CD14-positive monocyte (primary cell): ENCODE results near the gene SERTAD3. TPM values are rescaled to one million over a fixed set of nuclear protein-coding genes. Genes with fewer than 3 reads are reported as not detected.

Experiments used
- DNase-seq, 3 donors: peaks; one replicate each; pipeline ENCODE4 v3.0.0-alpha.2; 2011 to 2022
- H2AFZ ChIP-seq: 2 replicates; pipeline ENCODE4 v1.6.0; 2012; ENCODE audit warnings: mild to moderate bottlenecking, low read depth, low read length, inconsistent platforms; ENCODE audit not compliant: insufficient read depth, poor library complexity, severe bottlenecking
- H3K27ac ChIP-seq, 2 donors: 1 replicate in 1 of 2; 2 replicates in 1 of 2; pipeline ENCODE4 v1.5.1; 2012 to 2013; ENCODE audit warnings: low read length in 2 of 2, control low read depth in 1 of 2, inconsistent platforms in 1 of 2, low read depth in 1 of 2, mild to moderate bottlenecking in 1 of 2
- H3K27me3 ChIP-seq, 2 donors: one replicate each; pipeline versions ENCODE4 v1.6.0 to v1.6.1; 2011 to 2013; ENCODE audit warnings: low read length in 2 of 2; ENCODE audit not compliant: control insufficient read depth in 2 of 2, insufficient read depth in 2 of 2
- H3K36me3 ChIP-seq, 2 donors: replicated peaks in 1 of 2; 1 replicate in 1 of 2; 2 replicates in 1 of 2; pipeline versions ENCODE4 v1.5.1 to v1.6.1; 2012 to 2013; ENCODE audit warnings: low read length in 2 of 2, control low read depth in 1 of 2, inconsistent platforms in 1 of 2, mild to moderate bottlenecking in 1 of 2; ENCODE audit not compliant: insufficient read depth in 2 of 2, control insufficient read depth in 1 of 2
- H3K4me1 ChIP-seq, 2 donors: 1 replicate in 1 of 2; 2 replicates in 1 of 2; pipeline versions ENCODE4 v1.5.1 to v1.6.1; 2012 to 2013; ENCODE audit warnings: low read length in 2 of 2, control low read depth in 1 of 2, inconsistent platforms in 1 of 2, mild to moderate bottlenecking in 1 of 2, moderate library complexity in 1 of 2; ENCODE audit not compliant: insufficient read depth in 2 of 2, control insufficient read depth in 1 of 2
- H3K4me2 ChIP-seq: replicated peaks from 2 replicates; pipeline ENCODE3; 2012; ENCODE audit warnings: low read length, moderate library complexity, mild to moderate bottlenecking; ENCODE audit not compliant: poor library complexity, severe bottlenecking; ENCODE audit errors: extremely low read depth
- H3K4me3 ChIP-seq, 3 experiments: fragments of 200-600 bp in 1 of 3; sonication (generic) in 1 of 3; replicated peaks in 1 of 3; 1 replicate in 2 of 3; 2 replicates in 1 of 3; pipeline ENCODE4 v1.5.1; 2011 to 2013; ENCODE audit warnings: low read length in 3 of 3, mild to moderate bottlenecking in 3 of 3, control low read depth in 2 of 3, low read depth in 2 of 3, inconsistent platforms in 1 of 3, moderate library complexity in 1 of 3
- H3K79me2 ChIP-seq: 2 replicates; pipeline ENCODE4 v1.6.0; 2012; ENCODE audit warnings: mild to moderate bottlenecking, control low read depth, inconsistent platforms, low read length, moderate library complexity; ENCODE audit not compliant: insufficient read depth
- H3K9ac ChIP-seq: 2 replicates; pipeline ENCODE4 v1.6.0; 2017; ENCODE audit warnings: low read length, mild to moderate bottlenecking; ENCODE audit not compliant: insufficient read depth, poor library complexity, severe bottlenecking
- H3K9me3 ChIP-seq, 2 donors: replicated peaks in 1 of 2; 1 replicate in 1 of 2; 2 replicates in 1 of 2; pipeline versions ENCODE4 v1.5.1 to v1.6.1; 2012 to 2013; ENCODE audit warnings: low read length in 2 of 2, control low read depth in 1 of 2; ENCODE audit not compliant: control insufficient read depth in 1 of 2, insufficient read depth in 1 of 2
- H4K20me1 ChIP-seq: 2 replicates; pipeline ENCODE4 v1.6.0; 2012; ENCODE audit warnings: mild to moderate bottlenecking, low read length, control low read depth, moderate library complexity; ENCODE audit not compliant: insufficient read depth
- H3K27ac Mint-ChIP-seq, 7 donors: one replicate each; pipeline ENCODE4 v1.8.0; 2020; ENCODE audit warnings: mild to moderate bottlenecking in 7 of 7, mixed read lengths in 7 of 7, moderate library complexity in 6 of 7, inconsistent platforms in 2 of 7
- H3K27me3 Mint-ChIP-seq, 3 donors: one replicate each; pipeline ENCODE4 v1.8.0; 2021 to 2022; ENCODE audit warnings: low read depth in 3 of 3, mild to moderate bottlenecking in 3 of 3, mixed read lengths in 3 of 3, moderate library complexity in 3 of 3, inconsistent platforms in 1 of 3
- H3K36me3 Mint-ChIP-seq, 2 donors: one replicate each; pipeline ENCODE4 v1.8.0; 2020; ENCODE audit warnings: mixed read lengths in 2 of 2, inconsistent platforms in 1 of 2, mild to moderate bottlenecking in 1 of 2
- H3K4me1 Mint-ChIP-seq: one replicate; pipeline ENCODE4 v1.8.0; 2020; ENCODE audit warnings: mild to moderate bottlenecking, mixed read lengths
- H3K4me3 Mint-ChIP-seq, 2 donors: one replicate each; pipeline ENCODE4 v1.8.0; 2020; ENCODE audit warnings: mild to moderate bottlenecking in 2 of 2, mixed read lengths in 2 of 2, moderate library complexity in 1 of 2
- H3K9me3 Mint-ChIP-seq, 7 donors: one replicate each; pipeline ENCODE4 v1.8.0; 2020 to 2022; ENCODE audit warnings: mixed read lengths in 7 of 7, mild to moderate bottlenecking in 6 of 7, moderate library complexity in 6 of 7, inconsistent platforms in 2 of 7
- WGBS: methylation state at CpG from one replicate; pipeline ENCODE4 v1.1.5; 2013; ENCODE audit warnings: missing lambda C conversion rate; ENCODE audit not compliant: insufficient coverage; 5-methylcytosine and 5-hydroxymethylcytosine counted together
- intact Hi-C, 2 donors: fragments of 100-400 bp; cut with micrococcal nuclease; formaldehyde crosslinking; loops; one replicate each; pipeline versions ENCODE4 v1.15.0 to v1.15.1; 2023
- polyA plus RNA-seq, 3 donors: library from polyadenylated mRNA; depleted of rRNA in 1 of 3; unstranded in 2 of 3; stranded (reverse) in 1 of 3; fragments of 300-500 nt in 2 of 3; fragments of >200 nt in 1 of 3; fragmentation: Illumina TruSeq in 2 of 3; gene quantifications; 1 replicate in 2 of 3; 2 replicates in 1 of 3; pipeline ENCODE4 v1.2.3, GENCODE V29; 2012 to 2021
- TF ChIP-seq, protein P1 (sequence below): fragments of 200-600 bp; IDR thresholded peaks from one replicate; pipeline ENCODE4 v1.8.0; 2022; ENCODE audit warnings: antibody characterized with exemption, mild to moderate bottlenecking

SERTAD3 gene
- polyA plus RNA-seq, 3 donors: 30.4 to 57.2 (median 49.4) TPM

DNA sequence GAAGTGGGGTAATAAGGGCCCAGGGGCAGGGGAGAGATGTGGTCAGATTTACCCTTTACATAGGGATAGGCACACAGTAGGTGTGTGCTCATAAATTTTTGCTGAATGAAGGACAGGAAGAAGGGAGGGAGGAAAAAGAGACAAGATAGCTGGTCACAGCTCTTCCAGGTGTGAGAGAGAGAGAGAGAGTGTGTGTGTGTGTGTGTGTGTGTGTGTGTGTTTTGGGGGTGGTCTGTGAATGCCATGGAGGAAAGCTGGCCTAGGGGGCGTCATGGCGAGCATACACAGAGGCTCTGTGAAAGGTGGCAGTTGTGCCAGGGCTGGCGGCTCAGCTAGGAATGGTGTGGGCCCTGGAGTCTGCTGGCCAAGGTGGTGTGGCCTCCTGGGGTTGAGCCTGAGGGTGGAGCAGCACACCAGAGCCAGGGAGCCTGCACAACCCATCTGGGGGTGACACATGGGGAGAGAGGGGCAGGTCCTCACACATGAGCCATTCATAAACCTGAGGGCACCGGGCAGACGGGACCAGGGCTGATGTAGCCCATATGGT lies 25.0 kb downstream of the SERTAD3 start:
- H3K4me1 ChIP-seq: peaks cover 37 to 52% of the 10 kb centered on the region in 2 donors
- Mint-ChIP-seq H3K4me3 (no peak overlapping the region), H3K27ac (peak overlapping the region in 3 of 7 donors; percentile 35 to 72 (median 62)), H3K36me3 (peaks cover 11 to 15% of the 10 kb centered on the region in 2 donors), H3K9me3 (peaks cover 0 to 3% (median 0%) of the 10 kb centered on the region in 7 donors), H3K4me1 (peaks cover 47% of the 10 kb centered on the region), H3K27me3 (peaks cover 1 to 7% (median 4%) of the 10 kb centered on the region in 3 donors)
- H2AFZ ChIP-seq: no peak overlapping the region
- H3K36me3 ChIP-seq: peaks cover 12 to 13% of the 10 kb centered on the region in 2 donors
- TF ChIP-seq, protein P1, sequence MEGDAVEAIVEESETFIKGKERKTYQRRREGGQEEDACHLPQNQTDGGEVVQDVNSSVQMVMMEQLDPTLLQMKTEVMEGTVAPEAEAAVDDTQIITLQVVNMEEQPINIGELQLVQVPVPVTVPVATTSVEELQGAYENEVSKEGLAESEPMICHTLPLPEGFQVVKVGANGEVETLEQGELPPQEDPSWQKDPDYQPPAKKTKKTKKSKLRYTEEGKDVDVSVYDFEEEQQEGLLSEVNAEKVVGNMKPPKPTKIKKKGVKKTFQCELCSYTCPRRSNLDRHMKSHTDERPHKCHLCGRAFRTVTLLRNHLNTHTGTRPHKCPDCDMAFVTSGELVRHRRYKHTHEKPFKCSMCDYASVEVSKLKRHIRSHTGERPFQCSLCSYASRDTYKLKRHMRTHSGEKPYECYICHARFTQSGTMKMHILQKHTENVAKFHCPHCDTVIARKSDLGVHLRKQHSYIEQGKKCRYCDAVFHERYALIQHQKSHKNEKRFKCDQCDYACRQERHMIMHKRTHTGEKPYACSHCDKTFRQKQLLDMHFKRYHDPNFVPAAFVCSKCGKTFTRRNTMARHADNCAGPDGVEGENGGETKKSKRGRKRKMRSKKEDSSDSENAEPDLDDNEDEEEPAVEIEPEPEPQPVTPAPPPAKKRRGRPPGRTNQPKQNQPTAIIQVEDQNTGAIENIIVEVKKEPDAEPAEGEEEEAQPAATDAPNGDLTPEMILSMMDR: no peak
- no peak overlapping the region for H3K4me3 ChIP-seq
- no peak for DNase-seq
- peaks cover 24% of the 10 kb centered on the region for H3K79me2 ChIP-seq
- H3K27ac ChIP-seq: no peak overlapping the region
- no peaks in the 10 kb centered on the region for H3K9me3 ChIP-seq
- no peaks in the 10 kb centered on the region for H3K27me3 ChIP-seq
- 88% methylated on average over 3 of the region's 5 CpGs for WGBS
- intact Hi-C loops: no loop called here
- H4K20me1 ChIP-seq: peaks cover 11% of the 10 kb centered on the region
- no peak overlapping the region for H3K4me2 ChIP-seq
- H3K9ac ChIP-seq: no peak overlapping the region

DNA sequence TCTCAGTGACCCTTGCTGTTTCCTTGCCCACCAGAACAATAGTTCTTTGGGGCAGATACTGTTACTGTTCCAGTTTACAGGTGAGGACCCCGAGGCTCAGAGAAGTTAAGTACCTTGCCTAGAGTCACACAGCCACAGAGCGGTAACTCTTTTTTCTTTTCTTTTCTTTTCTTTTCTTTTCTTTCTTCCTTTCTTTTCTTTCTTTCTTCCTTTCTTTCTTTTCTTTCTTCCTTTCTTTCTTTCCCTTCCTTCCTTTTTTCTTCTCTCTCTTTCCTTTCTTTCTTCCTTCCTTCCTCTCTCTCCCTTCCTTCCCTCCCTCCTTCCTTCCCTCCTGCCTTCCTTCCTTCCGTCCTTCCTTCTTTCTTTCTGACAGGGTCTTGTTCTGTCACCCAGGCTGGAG lies 26.1 kb downstream of the SERTAD3 start:
- peaks cover 9 to 11% of the 10 kb centered on the region in 2 donors for H3K36me3 Mint-ChIP-seq
- DNase-seq: no peak
- Histone ChIP-seq H3K4me2 (no peak overlapping the region), H3K4me3 (no peak overlapping the region), H2AFZ (peak overlapping the region; percentile 77), H3K27ac (no peak overlapping the region), H3K79me2 (peaks cover 15% of the 10 kb centered on the region), H3K27me3 (no peaks in the 10 kb centered on the region), H3K9me3 (no peaks in the 10 kb centered on the region), H3K9ac (no peak overlapping the region), H3K36me3 (peaks cover 9% of the 10 kb centered on the region in 2 donors), H3K4me1 (peaks cover 34 to 50% of the 10 kb centered on the region in 2 donors), H4K20me1 (peaks cover 8% of the 10 kb centered on the region)
- peaks cover 46% of the 10 kb centered on the region for H3K4me1 Mint-ChIP-seq
- WGBS: 63% methylated on average over 3 of the region's 3 CpGs
- H3K27me3 Mint-ChIP-seq: peaks cover 3 to 8% (median 4%) of the 10 kb centered on the region in 3 donors
- TF ChIP-seq, protein P1: no peak
- no peak overlapping the region for H3K4me3 Mint-ChIP-seq
- peak overlapping the region in 3 of 7 donors; percentile 30 to 74 (median 39) for H3K27ac Mint-ChIP-seq
- peaks cover 0 to 3% (median 0%) of the 10 kb centered on the region in 7 donors for H3K9me3 Mint-ChIP-seq
- intact Hi-C loops: no loop called here
